Activated CD4-positive, alpha-beta T cell treated with anti-CD3 and anti-CD28 coated beads for 36 hours (primary cell): ENCODE results near the gene TPI1. TPM values are rescaled to one million over a fixed set of nuclear protein-coding genes. Genes with fewer than 3 reads are reported as not detected.
A peak's percentile ranks its signal among the peaks of the same experiment; 100 is the strongest.

Experiments
- ATAC-seq: fragments of 200-7000 bp; cut with Tn5 transposase; one replicate; pipeline ENCODE4 v1.10.0; 2021; ENCODE audit warnings: mild to moderate bottlenecking, moderate library complexity
- CTCF ChIA-PET: fragments of 350-600 bp; sonication (Branson Sonifier 250); formaldehyde crosslinking; loops from one replicate; lab custom pipeline; 2021; ENCODE audit warnings: antibody characterized with exemption; lab: Charles Lee
- POLR2A ChIA-PET: fragments of 350-600 bp; sonication (Branson Sonifier 250); formaldehyde crosslinking; loops from one replicate; lab custom pipeline; 2021; ENCODE audit warnings: antibody characterized with exemption, inconsistent platforms; lab: Charles Lee
- DNase-seq: peaks from one replicate; pipeline ENCODE4 v3.0.0-alpha.2; 2020
- H3K27ac Mint-ChIP-seq: one replicate; pipeline ENCODE4 v1.8.0; 2021; ENCODE audit warnings: mixed read lengths
- H3K27me3 Mint-ChIP-seq: one replicate; pipeline ENCODE4 v1.8.0; 2021; ENCODE audit warnings: mixed read lengths
- H3K36me3 Mint-ChIP-seq: one replicate; pipeline ENCODE4 v1.8.0; 2021; ENCODE audit warnings: low read depth, mixed read lengths
- H3K4me1 Mint-ChIP-seq: one replicate; pipeline ENCODE4 v1.8.0; 2021; ENCODE audit warnings: mixed read lengths
- H3K4me3 Mint-ChIP-seq: one replicate; pipeline ENCODE4 v1.8.0; 2021; ENCODE audit warnings: mild to moderate bottlenecking, moderate library complexity, mixed read lengths
- H3K9me3 Mint-ChIP-seq: one replicate; pipeline ENCODE4 v1.8.0; 2021; ENCODE audit warnings: low read depth, mixed read lengths
- intact Hi-C, 2 experiments: fragments of 100-400 bp; cut with DNase I in 1 of 2; cut with micrococcal nuclease in 1 of 2; formaldehyde crosslinking; loops; one replicate each; pipeline versions ENCODE4 v1.14.2 to v1.15.1; 2022 to 2024; cut with DNase I, micrococcal nuclease
- total RNA-seq, 2 experiments: library from RNA; stranded (reverse); gene quantifications; one replicate each; pipeline ENCODE4 v1.2.3, GENCODE V29; 2021

TPI1 gene
- total RNA-seq, 2 experiments from 2014 or later: 1,824 to 2,753 TPM

- peaks cover 2% of the 10 kb centered on the region for H3K36me3 Mint-ChIP-seq
- peaks cover 3% of the 10 kb centered on the region for H3K4me1 Mint-ChIP-seq
- H3K9me3 Mint-ChIP-seq: no peaks in the 10 kb centered on the region
- ATAC-seq (no peak), DNase-seq (no peak)
- H3K4me3 Mint-ChIP-seq: no peak overlapping the region
- H3K27me3 Mint-ChIP-seq: no peaks in the 10 kb centered on the region
- intact Hi-C loops: no loop called here
- POLR2A ChIA-PET: no interaction called here
- CTCF ChIA-PET: interaction anchor here (0.9 to 1.8 kb wide), 2 partner anchors 12 to 15 kb away, joined by 4 to 7 read pairs; partner anchors contain the start of gene CDCA3
- H3K27ac Mint-ChIP-seq: no peak overlapping the region
Measured at GRCh38 chr12:6838854-6839253, 28.5 kb upstream of the TPI1 start.

- Mint-ChIP-seq H3K4me3 (no peak overlapping the region), H3K27ac (no peak overlapping the region), H3K36me3 (peaks cover 2% of the 10 kb centered on the region), H3K9me3 (no peaks in the 10 kb centered on the region), H3K27me3 (no peaks in the 10 kb centered on the region), H3K4me1 (no peaks in the 10 kb centered on the region)
- no peak for ATAC-seq
- DNase-seq: no peak
- ChIA-PET CTCF (interaction anchor here (1.8 kb wide), 1 partner anchor 11 kb away, joined by 7 read pairs; the partner anchor contains the start of gene CDCA3), POLR2A (interaction anchor here (1.4 to 2.4 kb wide), 2 partner anchors 12 to 13 kb away, joined by 5 to 6 read pairs; partner anchors contain the start of genes CDCA3 and USP5)
- intact Hi-C loops: no loop called here
Measured at GRCh38 chr12:6839482-6840201, 27.7 kb upstream of the TPI1 start.

- POLR2A ChIA-PET: interaction anchor here (1.4 to 2.4 kb wide), 2 partner anchors 11 to 12 kb away, joined by 5 to 6 read pairs; partner anchors contain the start of genes CDCA3 and USP5
- Mint-ChIP-seq H3K27me3 (no peaks in the 10 kb centered on the region), H3K4me1 (no peaks in the 10 kb centered on the region), H3K36me3 (peaks cover 2% of the 10 kb centered on the region), H3K9me3 (no peaks in the 10 kb centered on the region), H3K27ac (no peak overlapping the region), H3K4me3 (no peak overlapping the region)
- intact Hi-C loops: no loop called here
- ATAC-seq: no peak
- CTCF ChIA-PET: interaction anchor here (0.6 kb wide), 1 partner anchor 148 kb away, joined by 3 read pairs; no protein-coding TSS in a partner anchor
- DNase-seq: no peak
Measured at GRCh38 chr12:6840330-6840729, 27.0 kb upstream of the TPI1 start.

GRCh38 chr12:6840761-6841515 lies 26.4 kb upstream of the TPI1 start, which contains the start of gene GNB3:
Gene GNB3, plus strand, starts transcription at chr12:6840925. Its CDS starts 363 bp downstream, at chr12:6841288.
- ATAC-seq: no peak
- Mint-ChIP-seq H3K4me1 (no peaks in the 10 kb centered on the region), H3K27ac (no peak within 1 kb of the TSS), H3K27me3 (no peaks in the 10 kb centered on the region), H3K36me3 (peaks cover 5% of the 10 kb centered on the region), H3K9me3 (no peaks in the 10 kb centered on the region), H3K4me3 (no peak within 1 kb of the TSS)
- intact Hi-C loops: no loop called here
- ChIA-PET CTCF (interaction anchor here (0.6 to 1.0 kb wide), 3 partner anchors 10 to 147 kb away, joined by 3 to 6 read pairs (median 4); partner anchors contain the start of genes CDCA3, SPSB2 and USP5), POLR2A (interaction anchor here (1.4 to 2.4 kb wide), 2 partner anchors 10 to 12 kb away, joined by 5 to 6 read pairs; partner anchors contain the start of genes CDCA3 and USP5)
- no peak for DNase-seq

- DNase-seq: no peak
- Mint-ChIP-seq H3K27me3 (no peaks in the 10 kb centered on the region), H3K27ac (no peak overlapping the region), H3K4me1 (no peaks in the 10 kb centered on the region), H3K9me3 (no peaks in the 10 kb centered on the region), H3K36me3 (peaks cover 8% of the 10 kb centered on the region), H3K4me3 (no peak overlapping the region)
- ChIA-PET POLR2A (interaction anchor here (2.4 kb wide), 1 partner anchor 11 kb away, joined by 6 read pairs; the partner anchor contains the start of gene USP5), CTCF (interaction anchor here (0.6 to 1.4 kb wide), 4 partner anchors 8 to 236 kb away, joined by 3 to 4 read pairs (median 4); no protein-coding TSS in a partner anchor)
- ATAC-seq: no peak
- intact Hi-C loops: no loop called here
Measured at GRCh38 chr12:6842075-6842474, 25.3 kb upstream of the TPI1 start.

- POLR2A ChIA-PET: interaction anchor here (0.6 to 2.1 kb wide), 2 partner anchors 10 to 26 kb away, joined by 3 to 6 read pairs; no protein-coding TSS in a partner anchor
- Mint-ChIP-seq H3K9me3 (no peaks in the 10 kb centered on the region), H3K4me1 (no peaks in the 10 kb centered on the region), H3K27ac (no peak overlapping the region), H3K36me3 (peaks cover 17% of the 10 kb centered on the region), H3K4me3 (no peak overlapping the region), H3K27me3 (no peaks in the 10 kb centered on the region)
- CTCF ChIA-PET: interaction anchor here (0.5 to 1.8 kb wide), 5 partner anchors 9 to 82 kb away, joined by 3 to 10 read pairs (median 3); partner anchors contain the start of gene P3H3
- intact Hi-C loops: no loop called here
- no peak for DNase-seq
- peak; percentile 21 for ATAC-seq
Measured at GRCh38 chr12:6843118-6843902, 24.0 kb upstream of the TPI1 start.

- no peaks in the 10 kb centered on the region for H3K9me3 Mint-ChIP-seq
- POLR2A ChIA-PET: interaction anchor here (1.3 to 2.1 kb wide), 2 partner anchors 8 to 12 kb away, joined by 3 to 6 read pairs; no protein-coding TSS in a partner anchor
Measured at GRCh38 chr12:6845395-6845794, 21.9 kb upstream of the TPI1 start.

GRCh38 chr12:6846316-6846869 lies 20.9 kb upstream of the TPI1 start:
- H3K36me3 Mint-ChIP-seq: peaks cover 37% of the 10 kb centered on the region
- ATAC-seq: no peak

More at GRCh38 chr12:6845395-6845794, 21.9 kb upstream of the TPI1 start:
- Mint-ChIP-seq H3K27ac (no peak overlapping the region), H3K36me3 (peaks cover 33% of the 10 kb centered on the region), H3K4me3 (no peak overlapping the region), H3K27me3 (no peaks in the 10 kb centered on the region), H3K4me1 (peaks cover 5% of the 10 kb centered on the region)
- ATAC-seq (no peak), DNase-seq (no peak)
- CTCF ChIA-PET: interaction anchor here (1.4 to 1.8 kb wide), 3 partner anchors 9 to 108 kb away, joined by 3 to 10 read pairs (median 7); no protein-coding TSS in a partner anchor
- intact Hi-C loops: no loop called here

GRCh38 chr12:6847676-6848075 lies 19.7 kb upstream of the TPI1 start:
- no peak overlapping the region for H3K4me3 Mint-ChIP-seq
- H3K27ac Mint-ChIP-seq: peak overlapping the region; percentile 66
- ChIA-PET CTCF (interaction anchor here (0.7 to 2.7 kb wide), 3 partner anchors 11 to 93 kb away, joined by 3 to 11 read pairs (median 8); partner anchors contain the start of gene MLF2), POLR2A (no interaction called here)
- peaks cover 37% of the 10 kb centered on the region for H3K36me3 Mint-ChIP-seq
- no peaks in the 10 kb centered on the region for H3K9me3 Mint-ChIP-seq
- no peaks in the 10 kb centered on the region for H3K27me3 Mint-ChIP-seq
- DNase-seq (no peak), ATAC-seq (no peak)
- H3K4me1 Mint-ChIP-seq: peaks cover 7% of the 10 kb centered on the region
- intact Hi-C loops: no loop called here

More at GRCh38 chr12:6846316-6846869, 20.9 kb upstream of the TPI1 start:
- DNase-seq: no peak
- intact Hi-C loops: no loop called here
- H3K4me1 Mint-ChIP-seq: peaks cover 7% of the 10 kb centered on the region
- H3K27ac Mint-ChIP-seq: no peak overlapping the region
- ChIA-PET POLR2A (no interaction called here), CTCF (interaction anchor here (1.0 kb wide), 1 partner anchor 18 kb away, joined by 3 read pairs; no protein-coding TSS in a partner anchor)
- H3K4me3 Mint-ChIP-seq: no peak overlapping the region
- no peaks in the 10 kb centered on the region for H3K27me3 Mint-ChIP-seq
- H3K9me3 Mint-ChIP-seq: no peaks in the 10 kb centered on the region

GRCh38 chr12:6849427-6849826 lies 17.9 kb upstream of the TPI1 start:
- DNase-seq (no peak), ATAC-seq (no peak)
- H3K9me3 Mint-ChIP-seq: no peaks in the 10 kb centered on the region
- H3K4me1 Mint-ChIP-seq: peaks cover 21% of the 10 kb centered on the region
- CTCF ChIA-PET: interaction anchor here (0.6 to 3.0 kb wide), 6 partner anchors 14 to 159 kb away, joined by 3 to 27 read pairs (median 6); partner anchors contain the start of genes MLF2 and P3H3
- peak overlapping the region; percentile 93 for H3K4me3 Mint-ChIP-seq
- H3K27me3 Mint-ChIP-seq: no peaks in the 10 kb centered on the region
- POLR2A ChIA-PET: no interaction called here
- peaks cover 45% of the 10 kb centered on the region for H3K36me3 Mint-ChIP-seq
- peak overlapping the region; percentile 61 for H3K27ac Mint-ChIP-seq
- intact Hi-C loops: no loop called here
